H9 (cell line): ENCODE measurements around the gene TIAL1. TPM values are rescaled to one million over a fixed set of nuclear protein-coding genes. Genes with fewer than 3 reads are reported as not detected.

Source experiments
- DNase-seq: peaks from one replicate; pipeline ENCODE4 v3.0.0-alpha.2; 2017
- H2AFZ ChIP-seq: one replicate; pipeline ENCODE4 v1.6.1; 2013; ENCODE audit warnings: mild to moderate bottlenecking, low read length, control low read depth, moderate library complexity
- H2AK5ac ChIP-seq: 2 replicates; pipeline ENCODE4 v1.6.1; 2013; ENCODE audit warnings: low read length, control low read depth, mixed read lengths; ENCODE audit not compliant: insufficient read length
- H2BK120ac ChIP-seq: one replicate; pipeline ENCODE4 v1.6.1; 2013; ENCODE audit warnings: low read depth, mild to moderate bottlenecking, low read length, control low read depth, inconsistent platforms; ENCODE audit not compliant: poor library complexity, severe bottlenecking
- H2BK12ac ChIP-seq: 2 replicates; pipeline ENCODE4 v1.6.1; 2013; ENCODE audit warnings: low read length, control low read depth, mixed read lengths, low read depth; ENCODE audit not compliant: insufficient read length
- H2BK15ac ChIP-seq: 2 replicates; pipeline ENCODE4 v1.6.1; 2013; ENCODE audit warnings: low read depth, low read length, control low read depth
- H2BK20ac ChIP-seq: one replicate; pipeline ENCODE4 v1.6.1; 2013; ENCODE audit warnings: low read depth, mild to moderate bottlenecking, low read length, control low read depth, inconsistent platforms; ENCODE audit not compliant: poor library complexity, severe bottlenecking
- H2BK5ac ChIP-seq: 2 replicates; pipeline ENCODE4 v1.6.1; 2013; ENCODE audit warnings: low read length, control low read depth, mixed read lengths; ENCODE audit not compliant: insufficient read length
- H3K14ac ChIP-seq: 2 replicates; pipeline ENCODE4 v1.6.1; 2013; ENCODE audit warnings: low read length, control low read depth; ENCODE audit not compliant: insufficient read depth
- H3K18ac ChIP-seq: 2 replicates; pipeline ENCODE4 v1.6.1; 2013; ENCODE audit warnings: low read depth, mild to moderate bottlenecking, mixed read lengths, low read length, control low read depth; ENCODE audit not compliant: insufficient read length
- H3K23ac ChIP-seq: 2 replicates; pipeline ENCODE4 v1.6.1; 2013; ENCODE audit warnings: low read length, control low read depth, mixed read lengths, low read depth; ENCODE audit not compliant: insufficient read length
- H3K23me2 ChIP-seq: 2 replicates; pipeline ENCODE4 v1.6.1; 2013; ENCODE audit warnings: low read depth, mild to moderate bottlenecking, mixed read lengths, low read length, control low read depth; ENCODE audit not compliant: insufficient read length, poor library complexity, severe bottlenecking
- H3K27ac ChIP-seq: 2 replicates; pipeline ENCODE4 v1.5.1; 2013; ENCODE audit warnings: low read length, control low read depth, mixed read lengths, low read depth; ENCODE audit not compliant: insufficient read length
- H3K27me3 ChIP-seq: 2 replicates; pipeline ENCODE4 v1.6.1; 2013; ENCODE audit warnings: low read length, control low read depth, inconsistent platforms; ENCODE audit not compliant: insufficient read depth
- H3K4ac ChIP-seq: 2 replicates; pipeline ENCODE4 v1.6.1; 2013; ENCODE audit warnings: low read depth, mild to moderate bottlenecking, control low read depth, inconsistent platforms, low read length, moderate library complexity
- H3K4me1 ChIP-seq: 2 replicates; pipeline ENCODE4 v1.6.1; 2013; ENCODE audit warnings: low read length, control low read depth, inconsistent platforms; ENCODE audit not compliant: insufficient read depth
- H3K4me2 ChIP-seq: 2 replicates; pipeline ENCODE4 v1.6.1; 2013; ENCODE audit warnings: low read length, control low read depth, mixed read lengths; ENCODE audit not compliant: insufficient read length, insufficient read depth
- H3K56ac ChIP-seq: 2 replicates; pipeline ENCODE4 v1.6.1; 2013; ENCODE audit warnings: low read depth, mild to moderate bottlenecking, mixed read lengths, low read length, control low read depth; ENCODE audit not compliant: insufficient read length
- H3K79me1 ChIP-seq: 2 replicates; pipeline ENCODE4 v1.6.1; 2013; ENCODE audit warnings: low read depth, mild to moderate bottlenecking, moderate library complexity, low read length, control low read depth, inconsistent platforms; ENCODE audit not compliant: insufficient read depth, poor library complexity, severe bottlenecking
- H3K79me2 ChIP-seq: 2 replicates; pipeline ENCODE4 v1.6.1; 2013; ENCODE audit warnings: low read length, control low read depth, inconsistent platforms; ENCODE audit not compliant: insufficient read depth
- H3K9ac ChIP-seq: 2 replicates; pipeline ENCODE4 v1.6.1; 2013; ENCODE audit warnings: low read length, control low read depth, mixed read lengths; ENCODE audit not compliant: insufficient read length; ENCODE audit errors: extremely low read depth
- H3K9me3 ChIP-seq: one replicate; pipeline ENCODE4 v1.6.1; 2013; ENCODE audit warnings: low read depth, low read length, inconsistent platforms; ENCODE audit not compliant: control insufficient read depth
- H3T11ph ChIP-seq: one replicate; pipeline ENCODE4 v1.6.1; 2013; ENCODE audit warnings: mild to moderate bottlenecking, low read length, control low read depth, inconsistent platforms
- H4K20me1 ChIP-seq: one replicate; pipeline ENCODE4 v1.6.1; 2013; ENCODE audit not compliant: control insufficient read depth, insufficient read length, insufficient read depth
- H4K5ac ChIP-seq: 2 replicates; pipeline ENCODE4 v1.6.1; 2013; ENCODE audit warnings: low read depth, mild to moderate bottlenecking, mixed read lengths, low read length, control low read depth; ENCODE audit not compliant: insufficient read length
- H4K8ac ChIP-seq: replicated peaks from 2 replicates; pipeline ENCODE4 v1.6.1; 2013; ENCODE audit warnings: low read length, control low read depth, mixed read lengths, low read depth; ENCODE audit not compliant: insufficient read length
- H4K91ac ChIP-seq: 2 replicates; pipeline ENCODE4 v1.6.1; 2013; ENCODE audit warnings: low read depth, mild to moderate bottlenecking, moderate library complexity, mixed read lengths, low read length, control low read depth; ENCODE audit not compliant: insufficient read length
- H3K27ac Mint-ChIP-seq, 3 experiments: 2 replicates in 2 of 3; 3 replicates in 1 of 3; pipeline ENCODE4 v1.8.0; 2020 to 2021; ENCODE audit warnings: mixed read lengths in 3 of 3, mild to moderate bottlenecking in 1 of 3, moderate library complexity in 1 of 3
- H3K27me3 Mint-ChIP-seq: 2 replicates; pipeline ENCODE4 v1.8.0; 2021; ENCODE audit warnings: low read depth, mild to moderate bottlenecking, moderate library complexity, mixed read lengths
- H3K36me3 Mint-ChIP-seq, 3 experiments: 2 replicates in 2 of 3; 3 replicates in 1 of 3; pipeline ENCODE4 v1.8.0; 2020 to 2021; ENCODE audit warnings: low read depth in 3 of 3, mixed read lengths in 3 of 3; ENCODE audit not compliant: insufficient read depth in 1 of 3
- H3K4me1 Mint-ChIP-seq, 2 experiments: 2 replicates each; pipeline ENCODE4 v1.8.0; 2020; ENCODE audit warnings: mixed read lengths in 2 of 2
- H3K4me3 Mint-ChIP-seq, 2 experiments: 2 replicates in 1 of 2; 3 replicates in 1 of 2; pipeline ENCODE4 v1.8.0; 2020 to 2021; ENCODE audit warnings: mild to moderate bottlenecking in 2 of 2, mixed read lengths in 2 of 2, moderate library complexity in 1 of 2
- H3K9me3 Mint-ChIP-seq, 2 experiments: 2 replicates in 1 of 2; 3 replicates in 1 of 2; pipeline ENCODE4 v1.8.0; 2020; ENCODE audit warnings: mild to moderate bottlenecking in 2 of 2, mixed read lengths in 2 of 2, moderate library complexity in 1 of 2
- CTCF ChIP-seq: fragments of 200-600 bp; sonication (generic); conservative IDR thresholded peaks from 3 replicates; pipeline ENCODE4 v1.8.0; 2021; ENCODE audit warnings: antibody characterized with exemption, mild to moderate bottlenecking
- WGBS: extraction: QIAGEN DNeasy Blood & Tissue Kit; methylation state at CpG from one replicate; pipeline ENCODE4 v1.1.7; 2013; ENCODE audit warnings: missing lambda C conversion rate, low lambda C conversion rate, mixed read lengths; ENCODE audit not compliant: insufficient read length; ENCODE audit errors: extremely low coverage; 5-methylcytosine and 5-hydroxymethylcytosine counted together
- total RNA-seq: library from RNA; stranded (reverse); gene quantifications from 2 replicates; pipeline ENCODE4 v1.2.1, GENCODE V29; 2021

Gene TIAL1
- total RNA-seq, 1 experiment from 2014 or later, result 146 TPM

DNA sequence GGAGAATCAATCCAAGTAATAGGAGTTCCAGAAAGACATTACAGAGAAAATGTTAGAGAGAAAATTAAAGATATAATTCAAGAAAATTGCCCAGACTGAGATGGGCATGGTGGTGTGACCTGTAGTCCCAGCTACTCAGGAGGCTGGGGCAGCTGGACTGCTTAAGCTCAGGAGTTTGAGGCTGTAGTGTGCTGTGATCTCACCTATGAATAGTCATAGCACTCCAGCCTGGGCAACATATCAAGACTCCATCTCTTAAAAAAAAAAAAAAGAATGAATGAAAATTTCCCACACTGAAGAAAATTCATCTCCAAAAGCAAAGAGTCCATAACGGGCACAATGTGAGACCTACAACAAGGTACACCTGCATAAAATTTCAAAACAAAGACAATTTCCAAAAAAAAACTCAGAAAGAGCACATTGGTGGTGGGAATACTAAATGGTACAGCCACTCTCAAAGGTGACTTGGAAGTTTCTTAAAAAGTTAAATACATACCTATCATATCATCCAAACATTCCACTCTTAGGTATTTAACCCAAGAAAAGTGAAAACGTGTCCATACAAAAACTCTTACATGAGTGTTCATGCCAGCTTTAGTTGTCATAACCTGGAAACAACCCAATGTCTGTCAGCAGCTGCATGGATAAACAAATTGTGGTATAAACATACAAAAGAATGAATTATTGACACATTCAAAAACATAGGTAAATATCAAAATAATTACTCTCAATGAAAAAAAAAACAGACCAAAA, 47.3 kb downstream of the TIAL1 start:
- no peak overlapping the region for H3K56ac ChIP-seq

More for the DNA sequence above, 47.3 kb downstream of the TIAL1 start:
- no peaks in the 10 kb centered on the region for H3K79me2 ChIP-seq
- no peak overlapping the region for H3K27ac ChIP-seq
- H3K79me1 ChIP-seq, result no peaks in the 10 kb centered on the region
- Mint-ChIP-seq H3K27ac (no peak overlapping the region), H3K9me3 (no peaks in the 10 kb centered on the region; a peak in 1 of 5 replicates), H3K27me3 (peaks cover 32% of the 10 kb centered on the region), H3K36me3 (no peaks in the 10 kb centered on the region), H3K4me1 (peaks cover 5 to 19% of the 10 kb centered on the region in 2 experiments), H3K4me3 (no peak overlapping the region)
- no peak overlapping the region for H4K5ac ChIP-seq
- no peak overlapping the region for H3K4ac ChIP-seq
- H3K4me2 ChIP-seq, result no peak overlapping the region
- no peak overlapping the region for H3K18ac ChIP-seq
- no peak overlapping the region for H2BK5ac ChIP-seq
- no peak overlapping the region for H4K91ac ChIP-seq
- no peak overlapping the region for H3T11ph ChIP-seq
- no peak overlapping the region for H2BK120ac ChIP-seq
- H2BK20ac ChIP-seq, result no peak overlapping the region
- WGBS, result no CpG with 5 or more reads among the region's 2 CpGs
- no peak overlapping the region for H2BK12ac ChIP-seq
- no peaks in the 10 kb centered on the region for H4K20me1 ChIP-seq
- H2BK15ac ChIP-seq, result no peak overlapping the region
- no peak overlapping the region for H2AK5ac ChIP-seq
- no peak for TF ChIP-seq CTCF
- no peak overlapping the region for H4K8ac ChIP-seq
- H3K4me1 ChIP-seq, result no peaks in the 10 kb centered on the region
- no peaks in the 10 kb centered on the region for H3K9me3 ChIP-seq
- no peaks in the 10 kb centered on the region for H3K23me2 ChIP-seq
- DNase-seq, result no peak
- H3K9ac ChIP-seq, result no peak overlapping the region
- no peaks in the 10 kb centered on the region for H3K27me3 ChIP-seq
- no peak overlapping the region for H2AFZ ChIP-seq
- H3K14ac ChIP-seq, result no peak overlapping the region
- H3K23ac ChIP-seq, result no peak overlapping the region
